IPS-15b (cell line): ENCODE measurements around the gene EPHA2.

Source experiments
- H3K27me3 ChIP-seq: one replicate; pipeline ENCODE4 v1.6.1; 2013; ENCODE audit warnings: low read length; ENCODE audit not compliant: control insufficient read depth, insufficient read depth
- H3K36me3 ChIP-seq: one replicate; pipeline ENCODE4 v1.6.1; 2013; ENCODE audit warnings: low read length; ENCODE audit not compliant: control insufficient read depth, insufficient read depth
- H3K4me1 ChIP-seq: one replicate; pipeline ENCODE4 v1.6.1; 2013; ENCODE audit warnings: mild to moderate bottlenecking, low read length; ENCODE audit not compliant: control insufficient read depth, insufficient read depth
- H3K4me3 ChIP-seq: one replicate; pipeline ENCODE4 v1.5.1; 2013; ENCODE audit warnings: low read depth, low read length
- H3K9ac ChIP-seq: one replicate; pipeline ENCODE4 v1.6.1; 2013; ENCODE audit warnings: low read depth, mild to moderate bottlenecking, low read length
- H3K9me3 ChIP-seq: one replicate; pipeline ENCODE4 v1.6.1; 2013; ENCODE audit warnings: mild to moderate bottlenecking, low read length; ENCODE audit not compliant: control insufficient read depth, insufficient read depth

The EPHA2 gene

GRCh38 chr1:16181887-16182719 is 26.2 kb upstream of the EPHA2 start:
- peaks cover 4% of the 10 kb centered on the region for H3K4me1 ChIP-seq
- H3K36me3 ChIP-seq = no peaks in the 10 kb centered on the region
- no peaks in the 10 kb centered on the region for H3K9me3 ChIP-seq
- H3K4me3 ChIP-seq = no peak overlapping the region
- H3K9ac ChIP-seq = no peak overlapping the region
- no peaks in the 10 kb centered on the region for H3K27me3 ChIP-seq

GRCh38 chr1:16180291-16180824 is 24.5 kb upstream of the EPHA2 start:
- Histone ChIP-seq H3K4me1 (peaks cover 4% of the 10 kb centered on the region), H3K4me3 (no peak overlapping the region), H3K36me3 (no peaks in the 10 kb centered on the region), H3K9me3 (no peaks in the 10 kb centered on the region), H3K9ac (no peak overlapping the region), H3K27me3 (no peaks in the 10 kb centered on the region)

GRCh38 chr1:16178596-16179497 is 23.0 kb upstream of the EPHA2 start:
- no peaks in the 10 kb centered on the region for H3K27me3 ChIP-seq
- H3K4me1 ChIP-seq = peaks cover 4% of the 10 kb centered on the region
- no peak overlapping the region for H3K4me3 ChIP-seq
- H3K9ac ChIP-seq = no peak overlapping the region
- no peaks in the 10 kb centered on the region for H3K9me3 ChIP-seq
- H3K36me3 ChIP-seq = no peaks in the 10 kb centered on the region

GRCh38 chr1:16177306-16177705 is 21.4 kb upstream of the EPHA2 start:
- no peaks in the 10 kb centered on the region for H3K9me3 ChIP-seq
- H3K4me3 ChIP-seq = no peak overlapping the region
- H3K36me3 ChIP-seq = no peaks in the 10 kb centered on the region
- no peaks in the 10 kb centered on the region for H3K27me3 ChIP-seq
- H3K4me1 ChIP-seq = peaks cover 4% of the 10 kb centered on the region
- no peak overlapping the region for H3K9ac ChIP-seq

- H3K27me3 ChIP-seq = no peaks in the 10 kb centered on the region
- H3K9me3 ChIP-seq = no peaks in the 10 kb centered on the region
- H3K4me1 ChIP-seq = no peaks in the 10 kb centered on the region
- H3K4me3 ChIP-seq = no peak overlapping the region
- H3K36me3 ChIP-seq = no peaks in the 10 kb centered on the region
- no peak overlapping the region for H3K9ac ChIP-seq
These were observed 20.8 kb upstream of the EPHA2 start for GRCh38 chr1:16176653-16177052.

GRCh38 chr1:16175610-16176553 is 20.0 kb upstream of the EPHA2 start:
- Histone ChIP-seq H3K4me3 (no peak overlapping the region), H3K27me3 (no peaks in the 10 kb centered on the region), H3K36me3 (no peaks in the 10 kb centered on the region), H3K9me3 (no peaks in the 10 kb centered on the region), H3K9ac (no peak overlapping the region), H3K4me1 (no peaks in the 10 kb centered on the region)

GRCh38 chr1:16174886-16175598 is 19.2 kb upstream of the EPHA2 start:
- no peaks in the 10 kb centered on the region for H3K4me1 ChIP-seq
- H3K27me3 ChIP-seq = no peaks in the 10 kb centered on the region

GRCh38 chr1:16174261-16174868 is 18.5 kb upstream of the EPHA2 start:
- H3K9ac ChIP-seq = no peak overlapping the region
- H3K36me3 ChIP-seq = no peaks in the 10 kb centered on the region
- no peak overlapping the region for H3K4me3 ChIP-seq
- no peaks in the 10 kb centered on the region for H3K4me1 ChIP-seq
- H3K27me3 ChIP-seq = no peaks in the 10 kb centered on the region
- no peaks in the 10 kb centered on the region for H3K9me3 ChIP-seq

More at GRCh38 chr1:16174886-16175598, 19.2 kb upstream of the EPHA2 start:
- H3K9ac ChIP-seq = no peak overlapping the region
- no peaks in the 10 kb centered on the region for H3K36me3 ChIP-seq
- no peaks in the 10 kb centered on the region for H3K9me3 ChIP-seq
- H3K4me3 ChIP-seq = no peak overlapping the region

GRCh38 chr1:16173447-16174260 is 17.8 kb upstream of the EPHA2 start:
- Histone ChIP-seq H3K4me3 (no peak overlapping the region), H3K4me1 (no peaks in the 10 kb centered on the region), H3K9me3 (no peaks in the 10 kb centered on the region), H3K9ac (no peak overlapping the region), H3K27me3 (no peaks in the 10 kb centered on the region), H3K36me3 (no peaks in the 10 kb centered on the region)

- H3K4me1 ChIP-seq = no peaks in the 10 kb centered on the region
- no peak overlapping the region for H3K9ac ChIP-seq
- H3K9me3 ChIP-seq = no peaks in the 10 kb centered on the region
- no peaks in the 10 kb centered on the region for H3K36me3 ChIP-seq
- H3K4me3 ChIP-seq = no peak overlapping the region
- no peaks in the 10 kb centered on the region for H3K27me3 ChIP-seq
These were observed 17.1 kb upstream of the EPHA2 start for GRCh38 chr1:16172964-16173446.
